NCI-H1694 (cell line): Measurements from ENCODE around the gene MUC5AC.

Experiments used
- DNase-seq: peaks from one replicate; lab custom pipeline; 2025; lab: John Stamatoyannopoulos, UW

Gene MUC5AC

GRCh38 chr11:1226226-1226985, 68.7 kb downstream of the MUC5AC start:
- DNase-seq = no peak

GRCh38 chr11:1226986-1227550, 69.3 kb downstream of the MUC5AC start:
- no peak for DNase-seq

DNA sequence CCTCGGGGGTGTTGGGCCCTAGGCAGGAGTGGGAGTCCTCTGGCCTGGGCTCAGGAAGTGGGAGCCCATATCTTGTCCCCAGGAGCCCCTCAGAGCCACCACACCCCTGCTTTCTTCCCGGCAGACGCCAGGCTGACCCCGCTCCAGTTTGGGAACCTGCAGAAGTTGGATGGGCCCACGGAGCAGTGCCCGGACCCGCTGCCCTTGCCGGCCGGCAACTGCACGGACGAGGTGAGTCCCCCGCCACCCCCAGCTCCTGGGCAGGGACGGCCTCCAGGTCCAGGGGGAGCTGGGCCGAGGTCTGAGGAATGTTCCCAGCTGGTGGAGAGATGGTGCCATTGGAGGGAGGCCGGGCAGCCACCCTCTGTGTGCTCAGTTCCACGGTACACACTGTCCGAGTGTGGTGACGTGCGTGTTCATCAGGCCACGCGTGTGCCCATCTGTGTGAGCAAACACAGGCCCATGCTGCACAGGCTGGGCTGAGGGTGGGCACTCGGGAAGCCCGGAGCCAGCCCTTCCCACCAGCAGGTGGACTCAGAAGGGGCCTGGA, 69.9 kb downstream of the MUC5AC start:
- no peak for DNase-seq

- no peak for DNase-seq
These were observed 70.5 kb downstream of the MUC5AC start for GRCh38 chr11:1228101-1228821.

GRCh38 chr11:1228921-1229451, 71.2 kb downstream of the MUC5AC start:
- DNase-seq = no peak

GRCh38 chr11:1229471-1230120, 71.8 kb downstream of the MUC5AC start:
- no peak for DNase-seq

GRCh38 chr11:1230121-1230455, 72.3 kb downstream of the MUC5AC start:
- no peak for DNase-seq

- no peak for DNase-seq
These were observed 73.0 kb downstream of the MUC5AC start for GRCh38 chr11:1230456-1231395.

DNA sequence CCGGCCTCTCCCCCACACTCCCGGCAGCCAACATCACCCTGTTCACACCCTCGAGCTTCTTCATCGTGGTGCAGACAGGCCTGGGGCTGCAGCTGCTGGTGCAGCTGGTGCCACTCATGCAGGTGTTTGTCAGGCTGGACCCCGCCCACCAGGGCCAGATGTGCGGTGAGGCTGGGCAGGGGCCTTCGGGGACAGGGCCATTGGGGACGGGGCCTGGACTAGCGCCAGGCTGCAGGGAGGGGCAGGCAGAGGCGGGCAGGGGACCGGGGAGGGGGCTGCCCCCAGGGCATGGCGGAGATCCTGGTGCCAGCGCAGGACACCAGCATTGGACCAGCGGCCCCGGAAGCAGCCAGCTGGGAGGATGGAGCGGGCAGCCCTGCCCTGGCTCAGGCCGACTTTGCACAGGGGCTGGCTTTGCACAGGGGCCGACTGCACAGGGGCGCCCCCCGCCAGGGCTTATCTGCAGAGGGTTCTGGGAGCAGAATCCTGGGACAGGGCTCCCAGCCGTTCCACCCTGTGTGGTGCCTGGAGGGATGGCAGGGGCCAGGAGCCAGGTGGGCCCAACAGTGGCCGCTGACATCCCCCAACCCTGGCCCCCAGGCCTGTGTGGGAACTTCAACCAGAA, 73.8 kb downstream of the MUC5AC start:
- DNase-seq = no peak

DNA sequence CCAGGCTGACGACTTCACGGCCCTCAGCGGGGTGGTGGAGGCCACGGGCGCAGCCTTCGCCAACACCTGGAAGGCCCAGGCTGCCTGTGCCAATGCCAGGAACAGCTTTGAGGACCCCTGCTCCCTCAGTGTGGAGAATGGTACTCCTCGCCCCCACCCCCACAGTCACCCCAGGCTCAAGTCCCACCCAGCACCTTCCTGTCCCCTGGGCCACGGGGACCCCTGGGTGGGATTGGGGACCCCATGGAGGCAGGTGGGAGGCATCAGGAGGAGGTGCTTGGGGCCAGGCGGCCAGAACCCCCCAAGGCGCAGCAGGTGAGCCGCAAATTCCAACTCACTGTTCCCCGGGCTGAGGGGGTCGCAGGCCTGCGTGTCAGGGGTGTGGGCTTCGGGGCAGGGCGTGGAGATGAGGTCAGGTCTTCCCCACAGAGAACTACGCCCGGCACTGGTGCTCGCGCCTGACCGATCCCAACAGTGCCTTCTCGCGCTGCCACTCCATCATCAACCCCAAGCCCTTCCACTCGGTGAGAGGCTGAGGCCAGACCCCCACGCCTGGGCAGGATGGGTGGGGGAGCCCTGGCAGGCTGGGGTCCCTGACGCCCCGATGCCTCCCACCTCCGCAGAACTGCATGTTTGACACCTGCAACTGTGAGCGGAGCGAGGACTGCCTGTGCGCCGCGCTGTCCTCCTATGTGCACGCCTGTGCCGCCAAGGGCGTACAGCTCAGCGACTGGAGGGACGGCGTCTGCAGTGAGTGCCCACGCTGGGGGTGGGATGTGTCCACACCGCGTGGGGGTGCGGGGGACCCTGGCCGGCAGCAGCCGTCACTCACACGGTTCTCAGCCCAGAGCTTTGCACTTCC, 74.5 kb downstream of the MUC5AC start:
- no peak for DNase-seq

- DNase-seq = no peak
These were observed 75.1 kb downstream of the MUC5AC start for GRCh38 chr11:1232883-1233321.

DNA sequence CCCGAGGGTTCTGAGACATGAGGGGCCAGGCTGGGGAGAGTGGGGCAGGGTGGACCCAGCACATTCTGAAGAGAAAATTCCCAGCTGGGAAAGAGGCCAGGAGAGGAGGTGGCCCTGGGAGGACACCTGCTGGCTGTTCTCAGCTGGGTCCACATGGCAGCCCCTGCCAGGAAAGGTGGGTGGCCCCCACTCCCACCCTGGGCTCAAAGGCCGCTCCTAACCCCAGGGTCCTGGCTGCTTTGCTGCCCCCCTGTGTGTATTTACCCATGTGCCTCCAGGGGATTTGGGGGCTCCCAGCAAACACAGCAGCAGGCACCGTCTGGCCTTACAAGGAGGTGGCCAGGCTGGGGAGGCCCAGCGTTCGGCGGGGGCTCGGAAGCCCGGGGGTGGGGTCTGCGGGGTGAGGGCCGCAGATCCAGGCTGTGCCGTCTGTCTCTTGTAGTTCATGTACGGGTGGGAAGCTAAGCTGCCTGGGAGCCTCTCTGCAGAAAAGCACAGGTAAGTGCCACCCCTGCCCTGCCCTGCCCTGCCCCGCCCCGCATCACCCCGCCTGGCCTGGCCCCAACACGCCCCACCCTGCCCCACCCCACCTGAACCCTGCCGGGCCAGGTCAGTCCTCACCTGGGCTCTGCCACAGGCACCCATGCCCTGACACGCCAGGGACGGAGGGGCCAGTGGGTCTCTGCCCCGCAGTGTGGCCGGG, 75.7 kb downstream of the MUC5AC start:
- DNase-seq = no peak

- no peak for DNase-seq
These were observed 76.4 kb downstream of the MUC5AC start for GRCh38 chr11:1234054-1234720.

GRCh38 chr11:1234771-1235305, 77.1 kb downstream of the MUC5AC start:
- no peak for DNase-seq

DNA sequence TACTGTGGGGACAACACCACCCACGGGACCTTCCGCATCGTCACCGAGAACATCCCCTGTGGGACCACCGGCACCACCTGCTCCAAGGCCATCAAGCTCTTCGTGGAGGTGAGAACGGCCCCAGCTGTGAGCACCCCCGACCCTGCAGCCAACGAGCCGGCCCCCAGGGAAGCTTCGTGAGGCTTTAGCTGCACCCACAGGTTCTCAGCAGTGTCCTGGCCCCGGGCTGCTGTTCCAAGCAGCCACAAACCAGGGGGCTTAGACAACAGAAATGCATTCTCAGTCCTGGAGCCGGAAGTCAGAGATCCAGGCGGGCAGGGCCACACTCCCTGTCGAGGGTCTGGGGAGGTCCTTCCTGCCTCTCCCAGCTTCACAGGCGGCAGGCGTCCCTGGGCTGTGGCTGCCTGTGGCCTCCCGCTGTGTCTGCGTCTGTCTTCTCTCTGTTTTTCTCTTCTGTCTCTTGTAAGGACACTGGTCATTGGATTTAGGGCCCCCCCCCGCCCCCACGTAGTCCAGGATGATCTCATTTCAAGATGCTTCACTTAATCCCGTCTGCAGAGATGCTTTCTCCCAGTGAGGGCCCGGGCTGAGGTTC, 77.7 kb downstream of the MUC5AC start:
- no peak for DNase-seq

GRCh38 chr11:1235901-1236315, 78.2 kb downstream of the MUC5AC start:
- no peak for DNase-seq

DNA sequence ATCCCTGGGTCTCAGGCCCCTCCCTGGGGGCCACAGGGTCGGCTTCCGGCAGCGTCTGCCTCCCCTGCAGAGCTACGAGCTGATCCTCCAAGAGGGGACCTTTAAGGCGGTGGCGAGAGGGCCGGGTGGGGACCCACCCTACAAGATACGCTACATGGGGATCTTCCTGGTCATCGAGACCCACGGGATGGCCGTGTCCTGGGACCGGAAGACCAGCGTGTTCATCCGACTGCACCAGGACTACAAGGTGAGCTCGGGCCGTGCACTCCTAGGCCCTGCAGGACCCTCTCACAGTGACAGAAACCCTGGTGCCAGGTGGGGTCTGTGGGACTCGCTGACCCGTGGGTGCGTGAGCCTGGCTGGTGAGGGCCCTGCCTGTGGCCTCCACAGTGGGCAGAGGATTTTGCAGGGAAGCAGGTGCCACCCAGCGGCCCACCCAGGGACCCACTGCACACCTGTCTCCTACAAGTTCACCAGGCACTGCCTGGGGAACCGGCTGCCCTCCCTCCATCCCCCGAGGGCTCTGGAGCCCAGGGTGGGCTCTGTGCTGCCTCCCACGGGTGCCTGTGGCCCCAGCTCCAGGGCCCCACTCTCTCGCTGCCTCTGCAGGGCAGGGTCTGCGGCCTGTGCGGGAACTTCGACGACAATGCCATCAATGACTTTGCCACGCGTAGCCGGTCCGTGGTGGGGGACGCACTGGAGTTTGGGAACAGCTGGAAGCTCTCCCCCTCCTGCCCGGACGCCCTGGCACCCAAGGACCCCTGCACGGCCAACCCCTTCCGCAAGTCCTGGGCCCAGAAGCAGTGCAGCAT, 78.8 kb downstream of the MUC5AC start:
- no peak for DNase-seq
